Naive thymus-derived CD8-positive, alpha-beta T cell (primary cell): Measurements from ENCODE around the gene ZNF280B. TPM values are rescaled to one million over a fixed set of nuclear protein-coding genes. Genes with fewer than 3 reads are reported as not detected.

Source experiments
- ATAC-seq, 2 donors: fragments of 150-1000 bp; cut with Tn5 transposase in 1 of 2; sonication (Bioruptor Pico), chemical (Tn5 transposase) in 1 of 2; 1 replicate in 1 of 2; 2 replicates in 1 of 2; pipeline ENCODE4 v1.10.0; 2021; ENCODE audit warnings: mild to moderate bottlenecking in 2 of 2, moderate library complexity in 2 of 2
- POLR2A ChIA-PET: fragments of 350-600 bp; sonication (Branson Sonifier 250); formaldehyde crosslinking; loops from one replicate; lab custom pipeline; 2021; ENCODE audit warnings: antibody characterized with exemption; lab: Charles Lee
- DNase-seq, 10 donors: peaks; one replicate each; pipeline versions ENCODE4 v3.0.0 to v3.0.0-alpha.2; 2020 to 2022
- H3K27ac Mint-ChIP-seq, 10 donors: one replicate each; pipeline ENCODE4 v1.8.0; 2020 to 2022; ENCODE audit warnings: mild to moderate bottlenecking in 10 of 10, mixed read lengths in 10 of 10, moderate library complexity in 4 of 10, inconsistent platforms in 1 of 10
- H3K27me3 Mint-ChIP-seq, 5 donors: one replicate each; pipeline ENCODE4 v1.8.0; 2021 to 2022; ENCODE audit warnings: mixed read lengths in 5 of 5
- H3K36me3 Mint-ChIP-seq, 3 donors: one replicate each; pipeline ENCODE4 v1.8.0; 2020 to 2022; ENCODE audit warnings: mixed read lengths in 3 of 3, mild to moderate bottlenecking in 2 of 3, inconsistent platforms in 1 of 3
- H3K4me1 Mint-ChIP-seq, 4 donors: one replicate each; pipeline ENCODE4 v1.8.0; 2021 to 2022; ENCODE audit warnings: mixed read lengths in 4 of 4
- H3K4me3 Mint-ChIP-seq, 10 donors: one replicate each; pipeline ENCODE4 v1.8.0; 2020 to 2022; ENCODE audit warnings: mild to moderate bottlenecking in 10 of 10, mixed read lengths in 10 of 10, moderate library complexity in 6 of 10, inconsistent platforms in 1 of 10
- H3K9me3 Mint-ChIP-seq, 9 donors: one replicate each; pipeline ENCODE4 v1.8.0; 2020 to 2022; ENCODE audit warnings: mixed read lengths in 9 of 9, mild to moderate bottlenecking in 3 of 9, inconsistent platforms in 1 of 9, moderate library complexity in 1 of 9
- polyA plus RNA-seq, 3 donors: library from polyadenylated mRNA; unstranded; fragments of 300-500 nt; fragmentation: Illumina TruSeq; gene quantifications; one replicate each; pipeline ENCODE4 v1.2.3, GENCODE V29; 2021
- total RNA-seq, 8 experiments: library from RNA in 2 of 8; stranded (reverse) in 2 of 8; gene quantifications; one replicate each; pipeline ENCODE4 v1.2.3 and lab custom pipeline; 2021 to 2026

The ZNF280B gene, protein sequence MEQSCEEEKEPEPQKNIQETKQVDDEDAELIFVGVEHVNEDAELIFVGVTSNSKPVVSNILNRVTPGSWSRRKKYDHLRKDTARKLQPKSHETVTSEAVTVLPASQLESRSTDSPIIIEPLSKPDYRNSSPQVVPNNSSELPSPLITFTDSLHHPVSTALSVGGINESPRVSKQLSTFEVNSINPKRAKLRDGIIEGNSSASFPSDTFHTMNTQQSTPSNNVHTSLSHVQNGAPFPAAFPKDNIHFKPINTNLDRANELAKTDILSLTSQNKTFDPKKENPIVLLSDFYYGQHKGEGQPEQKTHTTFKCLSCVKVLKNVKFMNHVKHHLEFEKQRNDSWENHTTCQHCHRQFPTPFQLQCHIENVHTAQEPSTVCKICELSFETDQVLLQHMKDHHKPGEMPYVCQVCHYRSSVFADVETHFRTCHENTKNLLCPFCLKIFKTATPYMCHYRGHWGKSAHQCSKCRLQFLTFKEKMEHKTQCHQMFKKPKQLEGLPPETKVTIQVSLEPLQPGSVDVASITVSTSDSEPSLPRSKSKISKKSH
- 1 to 10 TPM; 2.4 to 2.6 TPM for total RNA-seq
- 1 to 10 TPM; 2.1 to 3.0 (median 2.1) TPM for polyA plus RNA-seq
- 3.0 to 6.1 (median 5.3) reads per million in 6 experiments for total RNA-seq (lab: John Stamatoyannopoulos, UW)

- Mint-ChIP-seq H3K4me3 (peak within 1 kb of the TSS; percentile 81 to 92 (median 88)), H3K27me3 (peaks cover 0 to 9% (median 4%) of the 10 kb centered on the region in 5 donors), H3K36me3 (peaks cover 12 to 26% (median 24%) of the 10 kb centered on the region in 3 donors), H3K9me3 (peaks cover 0 to 15% (median 4%) of the 10 kb centered on the region in 9 donors), H3K4me1 (peaks cover 14 to 26% (median 20%) of the 10 kb centered on the region in 4 donors), H3K27ac (peak within 1 kb of the TSS; percentile 40 to 86 (median 74))
- peak; percentile 98 to 99 for ATAC-seq
- peak; percentile 71 to 87 (median 78) for DNase-seq
- POLR2A ChIA-PET, result interaction anchor here (0.6 kb wide), 1 partner anchor 13 kb away, joined by 4 read pairs; no protein-coding TSS in a partner anchor
Observed at GRCh38 chr22:22508274-22509176, at the start of gene ZNF280B. ZNF280B (minus strand) TSS chr22:22508742; CDS start chr22:22489398, 19,344 bp downstream.

DNA sequence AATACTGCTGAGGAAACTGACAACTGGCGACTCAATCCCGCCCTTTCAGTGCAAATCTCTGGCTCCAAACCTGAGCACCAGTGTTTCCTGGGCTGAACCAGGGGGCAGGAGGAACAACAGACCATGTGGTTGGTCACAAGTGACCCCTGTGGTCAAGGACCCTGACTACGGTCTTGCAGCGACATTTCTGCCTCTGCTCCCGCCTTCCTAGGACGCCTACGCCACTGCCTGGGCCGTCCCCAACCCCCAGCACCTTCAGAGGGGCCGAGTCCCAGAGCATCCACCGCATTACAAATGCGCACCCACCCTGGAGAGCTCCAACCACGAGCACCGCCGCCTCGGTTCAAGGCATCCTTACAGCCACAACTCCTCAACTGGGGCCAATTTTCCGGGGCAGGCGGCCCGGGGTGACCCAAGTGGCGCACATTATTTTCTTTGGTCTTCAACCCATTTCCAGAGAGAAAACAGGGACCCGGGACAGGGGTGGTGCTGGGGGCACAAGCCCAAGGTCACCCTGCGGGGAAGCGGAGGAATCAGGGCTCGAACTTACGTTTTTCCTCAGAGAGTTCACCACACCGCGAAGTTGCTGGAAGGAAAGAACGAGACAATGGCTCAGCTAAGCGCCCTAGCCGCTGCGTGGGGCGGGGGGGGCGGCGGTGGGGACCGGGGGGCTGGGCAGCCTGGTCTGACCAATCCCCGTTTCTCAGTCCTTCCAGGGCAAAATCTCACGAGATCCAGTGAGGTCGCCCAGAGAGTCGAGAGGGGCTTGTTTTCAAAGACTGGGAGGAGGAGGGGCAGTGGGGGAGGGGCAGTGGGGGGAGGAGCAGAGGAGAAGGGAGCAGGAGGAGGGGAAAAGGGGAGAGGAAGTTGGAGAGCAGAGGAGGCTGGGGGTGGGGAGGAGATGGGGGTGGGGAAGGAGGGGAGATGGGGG is 48.7 kb upstream of the ZNF280B start:
- Mint-ChIP-seq H3K9me3 (no peaks in the 10 kb centered on the region), H3K4me3 (peak overlapping the region in 1 of 10 donors; percentile 6), H3K27me3 (no peaks in the 10 kb centered on the region), H3K27ac (no peak overlapping the region), H3K36me3 (no peaks in the 10 kb centered on the region), H3K4me1 (peaks cover 3 to 7% (median 4%) of the 10 kb centered on the region in 4 donors)
- no peak for ATAC-seq
- POLR2A ChIA-PET, result no interaction called here
- no peak for DNase-seq

GRCh38 chr22:22556578-22556977 is 48.0 kb upstream of the ZNF280B start:
- H3K4me1 Mint-ChIP-seq, result peaks cover 3 to 7% (median 4%) of the 10 kb centered on the region in 4 donors
- H3K27me3 Mint-ChIP-seq, result no peaks in the 10 kb centered on the region
- DNase-seq, result no peak
- POLR2A ChIA-PET, result no interaction called here
- no peak overlapping the region for H3K4me3 Mint-ChIP-seq
- no peak overlapping the region for H3K27ac Mint-ChIP-seq
- H3K36me3 Mint-ChIP-seq, result no peaks in the 10 kb centered on the region
- H3K9me3 Mint-ChIP-seq, result no peaks in the 10 kb centered on the region
- ATAC-seq, result no peak

DNA sequence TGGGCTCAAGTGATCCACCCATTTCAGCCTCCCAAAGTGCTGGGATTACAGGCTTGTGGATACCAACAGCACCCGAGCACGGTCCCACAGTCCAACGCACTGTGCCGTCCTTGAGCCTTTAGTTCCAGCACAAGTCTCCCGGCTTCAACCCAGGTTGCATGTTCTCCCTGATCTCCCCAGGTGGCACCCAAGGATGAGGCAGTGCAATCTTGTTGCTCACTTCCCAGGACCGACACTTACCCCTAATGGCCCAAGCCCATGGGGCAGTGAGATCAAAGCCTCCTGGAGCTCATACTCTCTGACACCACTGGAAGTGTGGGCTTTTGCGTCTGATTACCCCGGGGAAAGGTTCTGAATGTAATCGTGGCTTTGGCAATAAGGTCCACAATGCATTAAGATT is 47.1 kb upstream of the ZNF280B start:
- Mint-ChIP-seq H3K4me1 (peaks cover 3 to 7% (median 4%) of the 10 kb centered on the region in 4 donors), H3K4me3 (no peak overlapping the region), H3K9me3 (no peaks in the 10 kb centered on the region), H3K27me3 (no peaks in the 10 kb centered on the region), H3K36me3 (no peaks in the 10 kb centered on the region), H3K27ac (peak overlapping the region in 1 of 10 donors; percentile 13)
- POLR2A ChIA-PET, result no interaction called here
- DNase-seq (no peak), ATAC-seq (no peak)

GRCh38 chr22:22554587-22555284 is 46.2 kb upstream of the ZNF280B start:
- Mint-ChIP-seq H3K36me3 (no peaks in the 10 kb centered on the region), H3K4me3 (no peak overlapping the region), H3K9me3 (no peaks in the 10 kb centered on the region), H3K27ac (peak overlapping the region in 1 of 10 donors; percentile 27), H3K4me1 (peaks cover 3 to 7% (median 4%) of the 10 kb centered on the region in 4 donors), H3K27me3 (peaks cover 0 to 2% (median 0%) of the 10 kb centered on the region in 5 donors)
- ATAC-seq (no peak), DNase-seq (no peak)
- POLR2A ChIA-PET, result no interaction called here

DNA sequence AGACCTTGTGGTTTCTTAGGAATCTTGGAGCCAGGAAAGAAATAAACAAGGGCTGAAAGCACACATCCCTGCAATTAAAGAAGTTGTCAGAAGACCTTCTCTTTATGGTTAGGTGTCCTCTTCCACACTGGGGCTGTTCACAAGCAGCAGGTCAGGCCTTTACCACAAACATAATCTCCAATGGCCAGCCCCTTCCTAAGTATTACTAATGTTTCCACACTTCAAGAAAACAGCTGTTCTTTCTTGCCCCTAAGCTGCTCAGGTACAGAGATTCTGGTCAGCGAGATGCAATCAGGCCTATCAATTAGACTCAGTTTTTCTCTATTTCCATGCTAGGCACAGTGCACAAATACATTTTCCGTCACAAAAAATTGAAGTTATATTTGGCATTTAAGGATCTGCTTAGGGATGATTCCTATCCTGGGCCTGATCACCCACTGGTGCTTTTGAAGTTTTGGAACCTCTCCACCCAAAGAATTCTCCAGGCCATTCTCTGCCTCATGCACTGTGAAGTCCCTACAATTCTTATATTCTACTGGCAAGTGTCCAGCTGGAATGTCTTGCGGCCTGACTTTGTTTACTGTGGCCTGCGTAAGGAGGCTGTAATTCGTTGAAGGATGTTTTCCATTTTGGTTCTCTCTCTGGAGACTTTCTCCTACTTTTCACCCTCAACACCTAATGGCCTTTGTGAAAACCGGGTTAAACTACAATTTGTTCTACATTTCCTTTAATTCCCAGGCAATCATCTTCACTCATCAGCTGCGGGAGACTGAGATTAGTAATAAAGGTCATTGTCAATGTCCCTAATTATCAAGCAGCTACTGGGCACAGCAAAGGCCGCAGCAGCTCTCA is 45.4 kb upstream of the ZNF280B start:
- no peak overlapping the region for H3K4me3 Mint-ChIP-seq
- peak overlapping the region in 1 of 10 donors; percentile 27 for H3K27ac Mint-ChIP-seq
- peaks cover under 1 to 2% (median 1%) of the 10 kb centered on the region in 4 donors for H3K4me1 Mint-ChIP-seq
- DNase-seq (no peak), ATAC-seq (no peak)
- H3K36me3 Mint-ChIP-seq, result no peaks in the 10 kb centered on the region
- H3K9me3 Mint-ChIP-seq, result no peaks in the 10 kb centered on the region
- H3K27me3 Mint-ChIP-seq, result peaks cover 0 to 2% (median 0%) of the 10 kb centered on the region in 5 donors
- POLR2A ChIA-PET, result no interaction called here

- ATAC-seq (no peak), DNase-seq (no peak)
- Mint-ChIP-seq H3K27me3 (peaks cover 0 to 2% (median 0%) of the 10 kb centered on the region in 5 donors), H3K9me3 (no peaks in the 10 kb centered on the region), H3K4me3 (no peak overlapping the region), H3K36me3 (no peaks in the 10 kb centered on the region), H3K27ac (no peak overlapping the region), H3K4me1 (no peaks in the 10 kb centered on the region)
- POLR2A ChIA-PET, result no interaction called here
Observed at GRCh38 chr22:22553141-22553540, 44.6 kb upstream of the ZNF280B start.

DNA sequence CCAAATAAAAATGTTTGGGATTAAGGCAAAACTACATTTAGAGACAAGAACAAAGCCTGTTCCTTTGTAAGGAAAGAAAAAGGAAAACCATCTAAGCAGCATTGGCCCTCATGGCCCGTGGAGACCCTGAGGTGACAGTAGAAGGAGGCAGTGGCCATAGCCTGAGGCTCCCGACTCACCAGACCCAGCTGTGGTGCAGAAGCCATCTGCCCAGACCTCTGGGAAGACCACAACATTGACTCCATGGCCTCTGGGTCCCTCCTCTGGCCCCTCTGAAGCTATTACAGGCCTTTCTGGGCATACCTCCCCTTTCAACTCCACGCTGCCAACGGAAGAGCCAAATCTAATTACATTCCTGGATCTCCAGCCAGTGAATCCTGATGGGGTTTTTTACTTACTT is 44.1 kb upstream of the ZNF280B start:
- peaks cover 0 to 2% (median 0%) of the 10 kb centered on the region in 5 donors for H3K27me3 Mint-ChIP-seq
- DNase-seq, result no peak
- H3K9me3 Mint-ChIP-seq, result no peaks in the 10 kb centered on the region
- peaks cover 0 to 4% (median 0%) of the 10 kb centered on the region in 4 donors for H3K4me1 Mint-ChIP-seq
- H3K27ac Mint-ChIP-seq, result no peak overlapping the region
- H3K4me3 Mint-ChIP-seq, result no peak overlapping the region
- POLR2A ChIA-PET, result no interaction called here
- no peaks in the 10 kb centered on the region for H3K36me3 Mint-ChIP-seq
- no peak for ATAC-seq

- H3K4me1 Mint-ChIP-seq, result peaks cover 0 to 8% (median 0%) of the 10 kb centered on the region in 4 donors
- ATAC-seq (no peak), DNase-seq (no peak)
- POLR2A ChIA-PET, result no interaction called here
- peaks cover 0 to 3% (median 0%) of the 10 kb centered on the region in 5 donors for H3K27me3 Mint-ChIP-seq
- H3K36me3 Mint-ChIP-seq, result no peaks in the 10 kb centered on the region
- no peak overlapping the region for H3K27ac Mint-ChIP-seq
- no peaks in the 10 kb centered on the region for H3K9me3 Mint-ChIP-seq
- H3K4me3 Mint-ChIP-seq, result no peak overlapping the region
Observed at GRCh38 chr22:22550789-22551434, 42.4 kb upstream of the ZNF280B start.

GRCh38 chr22:22548910-22549309 is 40.4 kb upstream of the ZNF280B start:
- Mint-ChIP-seq H3K27me3 (peaks cover 0 to 3% (median 0%) of the 10 kb centered on the region in 5 donors), H3K36me3 (no peaks in the 10 kb centered on the region), H3K4me3 (no peak overlapping the region), H3K4me1 (peaks cover 0 to 8% (median 0%) of the 10 kb centered on the region in 4 donors), H3K27ac (no peak overlapping the region), H3K9me3 (no peaks in the 10 kb centered on the region)
- DNase-seq, result no peak
- POLR2A ChIA-PET, result no interaction called here
- no peak for ATAC-seq
